ENCODE measurements around the gene NCOA1.

GRCh38 chr2:24682304-24682703, 191.2 kb downstream of the NCOA1 start:
- no peak for TF ChIP-seq SP1 (IDR thresholded peaks at IDR 0.05)
- no peak for TF ChIP-seq SUZ12 (IDR thresholded peaks at IDR 0.05)
- no peak for TF ChIP-seq TARDBP (IDR thresholded peaks at IDR 0.05)
- TF ChIP-seq BHLHE40 (IDR thresholded peaks at IDR 0.05; ENCODE audit: borderline replicate concordance), result no peak
- no peak for TF ChIP-seq FOXK2 (IDR thresholded peaks at IDR 0.05)
- TF ChIP-seq ARNT (IDR thresholded peaks at IDR 0.05), result no peak
- TF ChIP-seq NFRKB (IDR thresholded peaks at IDR 0.05), result no peak
- TF ChIP-seq L3MBTL2 (conservative IDR thresholded peaks at IDR 0.05), result no peak

Data from HEK293T (cell line).